ENCODE results near the gene PFKP. TPM values are rescaled to one million over a fixed set of nuclear protein-coding genes. Genes with fewer than 3 reads are reported as not detected.

The PFKP gene
- total RNA-seq, 1 donor from 2014 or later: 67.8 TPM

GRCh38 chr10:3115685-3116084, 48.3 kb downstream of the PFKP start:
- no peak for DNase-seq (ENCODE audit: low spot score)

GRCh38 chr10:3116508-3117100, 49.3 kb downstream of the PFKP start:
- DNase-seq (ENCODE audit: low spot score): no peak

GRCh38 chr10:3117486-3117885, 50.1 kb downstream of the PFKP start:
- no peak for DNase-seq (ENCODE audit: low spot score)

- DNase-seq (ENCODE audit: low spot score): no peak
These were observed 51.3 kb downstream of the PFKP start for GRCh38 chr10:3118641-3119091.

GRCh38 chr10:3119796-3120459, 52.6 kb downstream of the PFKP start:
- no peak for DNase-seq (ENCODE audit: low spot score)

GRCh38 chr10:3122034-3122433, 54.7 kb downstream of the PFKP start:
- DNase-seq (ENCODE audit: low spot score): no peak

- DNase-seq (ENCODE audit: low spot score): no peak
These were observed 55.3 kb downstream of the PFKP start for GRCh38 chr10:3122486-3123205.

GRCh38 chr10:3123571-3124411, 56.4 kb downstream of the PFKP start:
- no peak for DNase-seq (ENCODE audit: low spot score)

GRCh38 chr10:3124412-3125175, 57.2 kb downstream of the PFKP start:
- no peak for DNase-seq (ENCODE audit: low spot score)

GRCh38 chr10:3125527-3126170, 58.3 kb downstream of the PFKP start:
- DNase-seq (ENCODE audit: low spot score): no peak

- DNase-seq (ENCODE audit: low spot score): no peak
These were observed 58.9 kb downstream of the PFKP start for GRCh38 chr10:3126249-3126648.

- DNase-seq (ENCODE audit: low spot score): peak; percentile 67
These were observed 59.5 kb downstream of the PFKP start for GRCh38 chr10:3126741-3127346.

- DNase-seq (ENCODE audit: low spot score): no peak
These were observed 60.6 kb downstream of the PFKP start for GRCh38 chr10:3127921-3128320.

GRCh38 chr10:3128379-3129130, 61.2 kb downstream of the PFKP start:
- DNase-seq (ENCODE audit: low spot score): no peak

- no peak for DNase-seq (ENCODE audit: low spot score)
These were observed 62.4 kb downstream of the PFKP start for GRCh38 chr10:3129581-3130340.

GRCh38 chr10:3131098-3131497, 63.8 kb downstream of the PFKP start:
- DNase-seq (ENCODE audit: low spot score): no peak

- no peak for DNase-seq (ENCODE audit: low spot score)
These were observed 65.0 kb downstream of the PFKP start for GRCh38 chr10:3132036-3133025.

- DNase-seq (ENCODE audit: low spot score): no peak
These were observed 66.6 kb downstream of the PFKP start for GRCh38 chr10:3133948-3134347.

Measured in ureter (tissue), 1 donor.